HCT116 (cell line): Measurements from ENCODE around the gene NIM1K. TPM values are rescaled to one million over a fixed set of nuclear protein-coding genes. Genes with fewer than 3 reads are reported as not detected.

Experiments used
- ATAC-seq: fragments of 200-7000 bp; cut with Tn5 transposase; 2 replicates; pipeline ENCODE4 v1.9.1; 2020; ENCODE audit warnings: mild to moderate bottlenecking, moderate library complexity
- BruUV-seq: library from RNA; stranded (reverse); fragments of 400-500 nt; replicated peaks from 2 replicates; lab custom pipeline; 2021; lab: Mats Ljungman, UMichigan
- CTCF ChIA-PET: fragments of 300-600 bp; sonication (Branson Sonifier 250); formaldehyde crosslinking; loops from one replicate; lab custom pipeline; 2021; ENCODE audit warnings: antibody characterized with exemption; lab: Charles Lee
- POLR2A ChIA-PET: fragments of 300-600, 350-600 bp; sonication (Branson Sonifier 250); formaldehyde crosslinking; loops from one replicate; lab custom pipeline; 2021; ENCODE audit warnings: antibody characterized with exemption; lab: Charles Lee
- RAD21 ChIA-PET, 2 experiments: fragments of 300-600 bp; sonication (Branson Sonifier 250); formaldehyde crosslinking; loops; one replicate each; lab custom pipeline; 2023; ENCODE audit warnings: low total read pairs in 2 of 2; ENCODE audit not compliant: uncharacterized antibody in 2 of 2, unreplicated experiment in 2 of 2, low non-redundant PET in 1 of 2; lab: Charles Lee
- DNase-seq: peaks from one replicate; pipeline ENCODE4 v3.0.0-alpha.2; 2010; ENCODE audit warnings: low read depth, low spot score
- H2AFZ ChIP-seq: fragments of 200-600 bp; shearing (Covaris generic), sonication (generic); 2 replicates; pipeline ENCODE4 v1.6.1; 2017; ENCODE audit warnings: low read depth, mixed run types, mixed read lengths, antibody characterized with exemption, low read length; ENCODE audit not compliant: poor library complexity, severe bottlenecking
- H3K27ac ChIP-seq: 2 replicates; pipeline ENCODE4 v1.5.1; 2012; ENCODE audit warnings: low read depth, low read length
- H3K27me3 ChIP-seq: fragments of 200-600 bp; sonication (generic); 2 replicates; pipeline ENCODE4 v1.6.1; 2016; ENCODE audit warnings: mixed run types, low read length, mixed read lengths; ENCODE audit not compliant: insufficient read depth
- H3K36me3 ChIP-seq, 2 experiments: fragments of 200-500 bp in 1 of 2; fragments of 200-600 bp in 1 of 2; sonication (Bioruptor generic) in 1 of 2; sonication (generic) in 1 of 2; 2 replicates each; pipeline versions ENCODE4 v1.5.1 to v1.6.1; 2014 to 2016; ENCODE audit warnings: low read length in 2 of 2, inconsistent platforms in 1 of 2, mixed read lengths in 1 of 2, mixed run types in 1 of 2; ENCODE audit not compliant: insufficient read depth in 2 of 2, control insufficient read depth in 1 of 2
- H3K4me1 ChIP-seq, 2 experiments: fragments of 200-600 bp in 1 of 2; sonication (generic) in 1 of 2; 2 replicates each; pipeline versions ENCODE4 v1.5.1 to v1.6.1; 2012 to 2017; ENCODE audit warnings: low read length in 2 of 2, inconsistent platforms in 1 of 2, mild to moderate bottlenecking in 1 of 2, mixed read lengths in 1 of 2, mixed run types in 1 of 2, moderate library complexity in 1 of 2; ENCODE audit not compliant: insufficient read depth in 2 of 2, control insufficient read depth in 1 of 2
- H3K4me2 ChIP-seq: fragments of 200-600 bp; sonication (generic); 2 replicates; pipeline ENCODE4 v1.6.1; 2017; ENCODE audit warnings: mixed run types, low read length, mixed read lengths
- H3K4me3 ChIP-seq, 2 experiments: fragments of 200-600 bp in 1 of 2; sonication (generic) in 1 of 2; replicated peaks in 1 of 2; 2 replicates each; pipeline ENCODE4 v1.5.1; 2011 to 2016; ENCODE audit warnings: low read length in 2 of 2, control low read depth in 1 of 2, low read depth in 1 of 2, mild to moderate bottlenecking in 1 of 2, mixed read lengths in 1 of 2, mixed run types in 1 of 2
- H3K79me2 ChIP-seq: fragments of 200-600 bp; sonication (generic); 2 replicates; pipeline ENCODE4 v1.6.1; 2017; ENCODE audit warnings: mild to moderate bottlenecking, mixed run types, low read length, moderate library complexity, mixed read lengths; ENCODE audit not compliant: insufficient read depth
- H3K9ac ChIP-seq: fragments of 200-600 bp; sonication (generic); 2 replicates; pipeline ENCODE4 v1.6.1; 2016; ENCODE audit warnings: low read length, mixed read lengths
- H3K9me2 ChIP-seq: fragments of 200-600 bp; sonication (generic), shearing (Covaris generic); 2 replicates; pipeline ENCODE4 v1.6.1; 2017; ENCODE audit warnings: mixed run types, mild to moderate bottlenecking, moderate library complexity; ENCODE audit not compliant: insufficient read depth
- H3K9me3 ChIP-seq, 2 experiments: fragments of 200-500 bp in 1 of 2; fragments of 200-600 bp in 1 of 2; sonication (Bioruptor generic) in 1 of 2; sonication (generic) in 1 of 2; 2 replicates each; pipeline ENCODE4 v1.6.1; 2014 to 2017; ENCODE audit warnings: low read length in 2 of 2, mixed read lengths in 2 of 2, inconsistent platforms in 1 of 2, low read depth in 1 of 2, mild to moderate bottlenecking in 1 of 2, mixed run types in 1 of 2, moderate library complexity in 1 of 2; ENCODE audit not compliant: control insufficient read depth in 1 of 2, insufficient read depth in 1 of 2
- H4K20me1 ChIP-seq: fragments of 200-600 bp; sonication (generic), shearing (Covaris generic); 2 replicates; pipeline ENCODE4 v1.6.1; 2017; ENCODE audit warnings: mixed run types, mild to moderate bottlenecking, moderate library complexity; ENCODE audit not compliant: insufficient read depth
- EGR1 ChIP-seq: IDR thresholded peaks from 2 replicates; pipeline ENCODE4 v1.6.1; 2012; ENCODE audit warnings: low read depth
- ELF1 ChIP-seq: IDR thresholded peaks from 2 replicates; pipeline ENCODE4 v1.6.1; 2012; ENCODE audit warnings: low read depth, borderline replicate concordance
- EZH2 ChIP-seq: fragments of 200-600 bp; sonication (generic); IDR thresholded peaks from 2 replicates; pipeline ENCODE4 v1.6.1; 2017; ENCODE audit warnings: antibody characterized with exemption, mixed run types
- EZH2phosphoT487 ChIP-seq: fragments of 200-600 bp; IDR thresholded peaks from 2 replicates; pipeline ENCODE4 v1.6.1; 2018; ENCODE audit warnings: antibody characterized with exemption, borderline replicate concordance
- FOSL1 ChIP-seq: IDR thresholded peaks from 2 replicates; pipeline ENCODE4 v1.6.1; 2012; ENCODE audit warnings: low read depth
- POLR2A ChIP-seq: IDR thresholded peaks from 2 replicates; pipeline ENCODE4 v1.7.0; 2011; ENCODE audit warnings: borderline replicate concordance; ENCODE audit not compliant: insufficient read depth, insufficient read length; ENCODE audit errors: extremely low read depth
- SIN3A ChIP-seq: IDR thresholded peaks from 2 replicates; pipeline ENCODE4 v1.6.1; 2012; ENCODE audit warnings: low read depth
- SP1 ChIP-seq: IDR thresholded peaks from 2 replicates; pipeline ENCODE4 v1.6.1; 2012; ENCODE audit warnings: low read depth
- SRF ChIP-seq: IDR thresholded peaks from 2 replicates; pipeline ENCODE4 v1.6.1; 2012; ENCODE audit warnings: low read depth
- intact Hi-C: fragments of 100-400 bp; cut with micrococcal nuclease; formaldehyde crosslinking; loops from 2 replicates; pipeline ENCODE4 v1.10.0; 2022
- total RNA-seq: library from RNA; stranded (reverse); gene quantifications from one replicate; pipeline ENCODE4 v1.2.1, GENCODE V29; 2021; ENCODE audit not compliant: unreplicated experiment
- TF ChIP-seq, protein P1 (sequence below): IDR thresholded peaks from 2 replicates; pipeline ENCODE4 v1.6.1; 2011; ENCODE audit warnings: mild to moderate bottlenecking, low read length, moderate library complexity; ENCODE audit not compliant: insufficient replicate concordance; ENCODE audit errors: extremely low read depth
- TF ChIP-seq, protein P2 (sequence below): IDR thresholded peaks from 2 replicates; pipeline ENCODE4 v1.6.1; 2012
- TF ChIP-seq, protein P3 (sequence below): IDR thresholded peaks from 2 replicates; pipeline ENCODE4 v1.6.1; 2012

The NIM1K gene
- total RNA-seq, 1 experiment from 2014 or later, result 0.44 TPM

DNA sequence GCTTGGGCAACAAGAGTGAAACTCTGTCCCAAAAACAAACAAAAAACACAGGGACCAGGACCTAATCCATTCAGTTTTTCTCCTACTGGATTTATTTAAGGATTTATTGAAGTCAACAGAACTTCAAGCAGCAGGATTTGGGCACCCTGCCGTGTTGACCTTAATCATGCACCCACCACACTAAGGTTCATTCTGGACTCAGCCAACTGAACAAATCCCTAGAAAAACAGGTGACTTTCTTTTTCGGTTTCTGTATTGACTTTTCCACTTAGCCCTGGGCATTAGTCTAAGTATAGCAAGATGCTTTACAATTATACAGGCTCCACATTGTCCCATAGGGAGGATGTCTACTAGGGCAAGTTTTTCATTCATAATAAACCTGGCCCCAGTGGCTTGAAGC, 41.3 kb upstream of the NIM1K start:
- CTCF ChIA-PET, result no interaction called here

DNA sequence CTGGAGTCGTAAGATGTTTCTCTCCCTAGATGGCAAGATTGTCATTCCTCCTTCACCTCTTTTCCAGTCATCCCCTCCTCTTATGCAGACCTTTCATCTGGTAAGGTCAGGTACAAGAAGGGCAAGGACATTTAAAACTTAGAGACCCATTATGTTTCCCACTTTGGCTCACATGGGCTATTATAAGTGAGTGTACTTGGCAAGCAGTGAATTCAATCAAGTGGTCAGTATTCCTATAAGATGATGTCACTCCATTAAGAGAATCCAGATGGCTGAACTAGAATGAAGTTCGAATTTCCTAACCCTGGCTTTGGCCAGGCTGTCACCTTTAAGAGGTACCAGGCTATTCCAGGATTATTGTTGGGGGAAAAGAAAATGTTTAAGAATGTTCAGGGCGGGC, 39.1 kb upstream of the NIM1K start:
- Histone ChIP-seq H2AFZ (no peak overlapping the region), H3K9me2 (no peaks in the 10 kb centered on the region), H3K27me3 (no peaks in the 10 kb centered on the region), H3K79me2 (peaks cover 88% of the 10 kb centered on the region), H3K9me3 (no peaks in the 10 kb centered on the region), H3K36me3 (peaks cover 0 to 13% of the 10 kb centered on the region in 2 experiments; a peak in 1 of 4 replicates), H4K20me1 (no peaks in the 10 kb centered on the region), H3K4me1 (no peaks in the 10 kb centered on the region), H3K4me3 (no peak overlapping the region), H3K27ac (no peak overlapping the region), H3K9ac (no peak overlapping the region), H3K4me2 (no peak overlapping the region)
- TF ChIP-seq EZH2phosphoT487, result no peak
- TF ChIP-seq, protein P1, sequence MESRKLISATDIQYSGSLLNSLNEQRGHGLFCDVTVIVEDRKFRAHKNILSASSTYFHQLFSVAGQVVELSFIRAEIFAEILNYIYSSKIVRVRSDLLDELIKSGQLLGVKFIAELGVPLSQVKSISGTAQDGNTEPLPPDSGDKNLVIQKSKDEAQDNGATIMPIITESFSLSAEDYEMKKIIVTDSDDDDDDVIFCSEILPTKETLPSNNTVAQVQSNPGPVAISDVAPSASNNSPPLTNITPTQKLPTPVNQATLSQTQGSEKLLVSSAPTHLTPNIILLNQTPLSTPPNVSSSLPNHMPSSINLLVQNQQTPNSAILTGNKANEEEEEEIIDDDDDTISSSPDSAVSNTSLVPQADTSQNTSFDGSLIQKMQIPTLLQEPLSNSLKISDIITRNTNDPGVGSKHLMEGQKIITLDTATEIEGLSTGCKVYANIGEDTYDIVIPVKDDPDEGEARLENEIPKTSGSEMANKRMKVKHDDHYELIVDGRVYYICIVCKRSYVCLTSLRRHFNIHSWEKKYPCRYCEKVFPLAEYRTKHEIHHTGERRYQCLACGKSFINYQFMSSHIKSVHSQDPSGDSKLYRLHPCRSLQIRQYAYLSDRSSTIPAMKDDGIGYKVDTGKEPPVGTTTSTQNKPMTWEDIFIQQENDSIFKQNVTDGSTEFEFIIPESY, result no peak
- no TSS peak for BruUV-seq
- ChIA-PET CTCF (no interaction called here), POLR2A (no interaction called here), RAD21 (no interaction called here)
- no peak for DNase-seq
- no peak for ATAC-seq
- intact Hi-C loops, result no loop called here

More for the DNA sequence above, 41.3 kb upstream of the NIM1K start:
- POLR2A ChIA-PET, result no interaction called here
- no peak overlapping the region for H3K4me3 ChIP-seq
- no TSS peak for BruUV-seq
- no peak for TF ChIP-seq EZH2
- TF ChIP-seq SRF, result no peak
- no peak for TF ChIP-seq ELF1
- TF ChIP-seq EZH2phosphoT487, result no peak
- TF ChIP-seq EGR1, result no peak
- no peak for TF ChIP-seq SIN3A
- no peak for TF ChIP-seq FOSL1
- TF ChIP-seq POLR2A, result no peak
- TF ChIP-seq SP1, result no peak
- TF ChIP-seq, protein P2, sequence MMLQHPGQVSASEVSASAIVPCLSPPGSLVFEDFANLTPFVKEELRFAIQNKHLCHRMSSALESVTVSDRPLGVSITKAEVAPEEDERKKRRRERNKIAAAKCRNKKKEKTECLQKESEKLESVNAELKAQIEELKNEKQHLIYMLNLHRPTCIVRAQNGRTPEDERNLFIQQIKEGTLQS, result no peak
- TF ChIP-seq, protein P3, sequence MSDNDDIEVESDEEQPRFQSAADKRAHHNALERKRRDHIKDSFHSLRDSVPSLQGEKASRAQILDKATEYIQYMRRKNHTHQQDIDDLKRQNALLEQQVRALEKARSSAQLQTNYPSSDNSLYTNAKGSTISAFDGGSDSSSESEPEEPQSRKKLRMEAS, result no peak
- TF ChIP-seq, all 23 proteins: peak for 0
- Histone ChIP-seq H3K4me1 (no peaks in the 10 kb centered on the region), H2AFZ (no peak overlapping the region), H3K9me3 (no peaks in the 10 kb centered on the region), H3K79me2 (peaks cover 83% of the 10 kb centered on the region), H3K9me2 (no peaks in the 10 kb centered on the region), H3K27ac (no peak overlapping the region), H3K27me3 (no peaks in the 10 kb centered on the region), H3K4me2 (no peak overlapping the region), H4K20me1 (no peaks in the 10 kb centered on the region), H3K9ac (no peak overlapping the region), H3K36me3 (peaks cover 2 to 13% of the 10 kb centered on the region in 2 experiments; a peak in 2 of 4 replicates)
- intact Hi-C loops, result no loop called here
- ATAC-seq, result no peak
- DNase-seq, result no peak
- RAD21 ChIA-PET, result no interaction called here
